HG03439 (cell line): Measurements from ENCODE around the gene HDHD5.

Source experiments
- ATAC-seq: cut with Tn5 transposase; IDR thresholded peaks from one replicate; pipeline ENCODE4 v1.9.1; 2021; ENCODE audit warnings: mild to moderate bottlenecking, moderate library complexity; ENCODE audit not compliant: unreplicated experiment

HDHD5 gene

GRCh38 chr22:17108256-17109112 is 50.6 kb downstream of the HDHD5 start:
- no peak for ATAC-seq

GRCh38 chr22:17107547-17107810 is 51.6 kb downstream of the HDHD5 start:
- ATAC-seq = no peak

DNA sequence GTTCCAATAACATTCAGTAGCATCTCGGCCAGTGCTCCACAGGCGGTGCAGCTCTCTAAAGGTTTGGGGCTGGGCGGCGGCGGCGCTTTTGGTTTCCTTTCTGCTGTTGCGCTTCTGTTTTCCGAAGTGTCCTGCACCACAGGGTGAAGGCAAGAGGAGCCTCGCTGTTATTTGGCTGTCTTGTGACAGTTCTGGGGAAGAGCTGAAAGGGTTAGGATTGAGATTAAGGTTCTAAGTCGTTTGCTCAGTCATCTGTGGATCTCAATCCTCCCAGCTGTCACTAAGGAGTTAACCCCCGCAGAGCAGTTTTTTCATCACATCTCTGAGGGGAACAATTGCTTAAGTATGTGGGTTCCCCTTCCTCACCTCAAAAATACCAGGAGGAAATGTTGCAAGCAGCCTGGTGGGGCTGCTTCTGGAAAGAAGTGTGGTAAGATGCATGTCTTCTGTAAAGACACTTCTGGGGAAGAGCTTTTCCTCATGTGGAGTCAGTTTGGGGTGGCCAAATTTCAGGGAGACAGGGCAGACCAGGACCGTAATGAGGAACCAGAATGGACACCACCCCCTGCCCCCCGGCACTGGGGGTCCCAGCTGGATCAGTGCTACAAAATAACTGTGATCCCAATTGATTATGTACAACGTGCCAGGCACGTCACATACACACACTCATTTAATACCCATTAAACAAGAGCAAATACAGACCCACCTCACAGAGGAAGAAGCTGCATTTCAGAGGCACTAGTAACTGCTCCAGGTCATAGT is 52.1 kb downstream of the HDHD5 start:
- no peak for ATAC-seq

DNA sequence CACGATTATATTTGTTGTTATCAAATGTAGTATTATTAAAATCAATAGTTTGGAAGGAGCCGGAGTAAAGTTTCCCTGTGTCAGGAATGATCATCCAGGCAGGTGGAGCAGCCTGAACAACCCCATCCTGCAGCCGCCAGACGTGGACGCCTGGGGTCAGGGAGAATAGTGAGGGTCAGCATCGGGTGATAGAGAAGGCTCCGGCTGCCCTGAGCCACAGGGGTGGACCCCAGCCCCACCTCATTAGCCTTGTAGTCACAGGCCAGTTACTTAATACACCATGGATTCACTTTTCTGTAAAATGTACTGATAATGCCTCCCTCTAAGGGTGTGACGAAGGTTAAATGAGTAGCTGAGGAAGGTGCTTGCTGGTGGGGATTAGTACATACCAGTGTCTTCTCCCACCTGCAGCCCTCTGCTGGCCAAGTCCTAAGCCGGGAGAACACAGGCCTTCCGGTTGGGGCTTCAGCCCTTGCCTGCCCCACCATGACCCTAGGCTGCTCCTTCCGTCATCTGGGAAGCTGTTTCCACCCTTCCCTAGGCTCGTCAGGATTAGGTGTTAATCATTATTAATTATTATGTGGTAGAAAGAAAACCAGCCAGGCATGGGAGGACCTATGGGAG is 52.8 kb downstream of the HDHD5 start:
- no peak for ATAC-seq

DNA sequence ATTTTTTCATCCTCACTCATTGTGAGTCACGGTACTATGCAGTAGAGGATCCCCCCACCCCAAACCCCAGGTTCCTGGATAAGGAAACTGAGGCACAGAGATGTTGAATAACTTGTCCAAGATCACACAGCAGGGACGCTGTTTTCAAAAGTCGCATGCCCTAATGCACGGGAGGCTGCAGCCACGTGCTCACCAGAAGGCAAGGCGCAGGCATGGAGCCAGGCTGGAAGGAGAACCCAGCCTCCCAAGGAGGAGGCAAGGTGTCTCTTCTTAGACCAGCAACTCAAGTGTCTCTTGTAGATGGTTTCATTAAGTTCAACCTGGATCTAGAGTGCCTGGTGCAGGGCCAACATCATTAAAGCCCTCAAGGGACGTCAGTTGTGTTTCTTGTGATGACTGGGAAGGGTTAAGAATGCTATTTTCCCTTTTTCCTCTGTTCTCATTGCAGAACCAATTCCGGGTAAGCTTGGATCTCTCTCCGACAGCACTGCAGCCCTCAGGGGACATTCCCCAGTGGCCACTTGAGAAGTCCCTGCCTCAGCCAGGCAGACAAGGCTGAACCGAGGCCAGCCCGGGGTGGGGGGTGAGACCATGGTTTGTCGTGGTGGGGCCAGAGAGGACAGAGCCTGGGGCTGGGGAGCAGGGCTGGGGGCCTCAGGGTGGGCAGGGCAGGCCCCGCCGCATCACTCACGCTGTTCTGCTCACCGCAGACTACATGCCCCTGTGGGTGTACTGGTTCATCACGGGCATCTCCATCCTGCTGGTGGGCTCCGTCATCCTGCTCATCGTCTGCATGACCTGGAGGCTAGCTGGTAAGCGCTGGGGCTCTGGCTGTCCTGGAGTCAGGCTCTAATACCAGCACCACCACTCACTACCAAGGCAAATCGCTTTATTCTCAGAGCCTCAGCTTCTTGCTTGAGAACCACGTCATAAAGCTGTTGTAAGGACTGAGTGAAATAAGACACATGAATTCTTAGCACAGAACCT is 53.6 kb downstream of the HDHD5 start:
- no peak for ATAC-seq

DNA sequence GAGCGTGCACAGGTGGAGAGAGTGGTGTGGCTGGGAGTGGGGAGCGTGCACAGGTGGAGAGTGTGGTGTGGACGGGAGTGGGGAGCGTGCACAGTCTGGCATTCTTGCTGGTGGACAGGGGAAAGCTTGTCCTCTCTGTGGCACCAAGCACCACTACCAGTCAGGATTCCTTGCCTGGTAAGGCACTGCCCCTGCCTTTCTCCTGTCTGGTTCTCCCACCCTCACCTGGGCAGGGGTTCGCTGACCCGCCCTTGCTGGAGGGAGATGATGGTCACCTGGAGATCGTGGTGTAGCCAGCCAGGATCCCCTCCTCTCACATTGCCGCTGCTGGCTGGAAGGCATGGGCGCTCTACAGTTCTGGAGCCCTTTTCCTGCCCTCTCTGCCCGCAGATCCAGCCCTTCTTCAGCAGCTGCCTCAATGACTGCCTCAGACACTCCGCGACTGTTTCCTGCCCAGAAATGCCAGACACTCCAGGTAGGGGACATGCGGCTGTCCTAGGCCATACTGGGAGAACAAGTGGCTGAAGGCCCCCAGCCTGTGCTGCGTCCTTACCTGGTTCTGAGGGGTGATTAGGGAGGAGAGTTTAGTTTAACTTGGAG is 54.6 kb downstream of the HDHD5 start:
- ATAC-seq = no peak

DNA sequence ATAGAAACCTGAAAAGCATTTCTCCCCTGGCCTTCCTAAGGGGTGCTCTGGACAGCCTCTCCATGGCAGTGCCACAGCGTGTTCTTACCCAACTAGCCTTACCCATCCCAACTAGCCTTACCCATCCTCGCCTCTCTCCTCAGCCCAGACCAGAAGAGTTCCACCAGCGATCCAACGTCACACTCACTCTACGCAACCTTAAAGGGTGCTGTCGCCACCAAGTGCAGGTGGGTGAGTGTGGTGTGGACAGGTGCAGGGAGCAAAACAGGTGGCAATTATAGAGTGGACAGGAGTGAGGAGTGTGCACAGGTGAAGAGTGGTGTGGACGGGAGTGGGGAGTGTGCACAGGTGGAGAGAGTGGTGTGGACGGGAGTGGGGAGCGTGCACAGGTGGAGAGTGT is 55.7 kb downstream of the HDHD5 start:
- ATAC-seq = no peak

DNA sequence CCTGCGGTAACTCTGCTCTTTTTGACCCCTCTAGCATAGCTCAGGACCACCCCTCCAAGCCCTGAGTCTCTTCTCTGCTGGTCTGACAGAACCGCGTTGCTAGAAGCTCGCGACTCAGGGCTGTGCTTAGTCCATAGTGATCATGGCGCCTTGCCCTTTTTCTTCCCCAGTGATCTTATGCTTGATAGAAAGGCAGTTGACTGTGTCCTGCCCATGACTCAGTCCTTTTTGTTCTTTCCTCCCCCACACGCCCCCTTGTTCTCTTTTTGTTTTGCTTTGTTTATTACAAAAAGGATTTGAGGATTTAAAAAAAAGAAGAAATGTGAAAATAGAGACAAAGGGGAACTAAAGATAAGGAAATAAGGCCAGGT is 56.8 kb downstream of the HDHD5 start:
- ATAC-seq = no peak

DNA sequence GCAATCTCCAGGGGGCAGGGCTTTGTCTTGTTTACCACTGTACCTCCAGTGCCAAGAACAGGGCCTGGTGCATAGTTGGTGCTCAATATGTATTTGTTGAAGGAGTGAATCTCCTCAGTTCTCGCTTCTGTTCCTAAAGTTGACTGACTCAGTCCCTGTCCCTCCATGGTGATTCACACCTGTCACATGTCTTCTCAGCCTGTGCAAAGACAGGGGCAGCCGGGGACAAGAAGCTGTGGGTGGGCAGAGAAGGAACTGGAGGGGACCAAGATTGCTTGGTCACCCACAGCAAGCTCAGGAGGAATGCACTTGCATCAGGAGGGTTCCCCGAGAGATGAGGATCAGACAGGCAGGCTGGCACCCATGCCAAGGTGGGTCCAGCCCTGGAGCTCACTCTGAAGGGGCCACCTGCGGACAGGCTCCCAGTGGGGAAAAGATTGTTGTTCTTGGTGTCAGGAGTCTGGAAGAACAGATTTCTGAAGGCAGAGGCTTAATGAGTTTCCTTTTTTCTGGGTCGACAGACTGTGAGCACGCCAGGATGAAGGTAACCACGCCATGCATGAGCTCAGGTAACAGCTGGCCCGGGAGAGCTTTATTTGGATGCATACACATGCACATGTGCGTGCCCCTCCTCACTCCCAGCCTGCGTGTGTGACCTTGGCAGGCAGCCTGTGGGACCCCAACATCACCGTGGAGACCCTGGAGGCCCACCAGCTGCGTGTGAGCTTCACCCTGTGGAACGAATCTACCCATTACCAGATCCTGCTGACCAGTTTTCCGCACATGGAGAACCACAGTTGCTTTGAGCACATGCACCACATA is 57.4 kb downstream of the HDHD5 start:
- no peak for ATAC-seq

- no peak for ATAC-seq
These were observed 58.5 kb downstream of the HDHD5 start for GRCh38 chr22:17100621-17101020.

DNA sequence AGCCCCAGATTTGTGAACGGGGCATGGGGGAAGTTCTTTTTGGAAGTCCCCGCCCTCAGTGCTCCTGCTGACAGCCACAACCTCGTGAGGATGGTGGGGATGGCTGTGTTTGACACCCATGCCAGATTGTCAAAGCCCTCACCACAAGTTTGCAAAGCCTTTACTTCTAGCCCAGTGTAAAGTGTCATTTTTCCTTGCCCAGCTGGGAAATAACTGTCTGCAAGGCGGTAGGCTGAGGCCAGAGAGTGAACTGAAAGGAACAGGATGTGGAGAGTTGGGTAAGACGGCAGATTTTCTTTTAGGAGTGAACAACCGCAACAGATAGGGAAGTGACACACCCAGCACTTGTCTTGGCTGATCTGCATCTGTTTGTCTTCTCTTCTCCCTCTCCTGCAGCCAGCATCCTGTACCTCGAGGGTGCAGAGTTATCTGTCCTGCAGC is 60.7 kb downstream of the HDHD5 start:
- no peak for ATAC-seq

DNA sequence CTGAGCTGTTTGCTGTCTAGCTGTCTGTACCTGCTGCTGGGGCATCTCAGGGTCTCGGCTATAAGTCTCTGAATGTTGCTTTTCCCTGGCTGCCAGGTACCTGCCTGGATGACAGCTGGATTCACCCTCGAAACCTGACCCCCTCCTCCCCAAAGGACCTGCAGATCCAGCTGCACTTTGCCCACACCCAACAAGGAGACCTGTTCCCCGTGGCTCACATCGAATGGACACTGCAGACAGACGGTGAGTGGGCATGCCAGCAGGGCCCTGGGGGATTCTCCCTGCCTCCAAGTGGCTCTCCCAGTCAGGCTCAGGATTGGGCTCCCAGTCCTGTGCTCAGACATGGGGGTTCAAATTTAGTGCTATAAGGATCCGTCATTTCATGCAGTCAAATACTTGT is 61.4 kb downstream of the HDHD5 start:
- ATAC-seq = no peak

DNA sequence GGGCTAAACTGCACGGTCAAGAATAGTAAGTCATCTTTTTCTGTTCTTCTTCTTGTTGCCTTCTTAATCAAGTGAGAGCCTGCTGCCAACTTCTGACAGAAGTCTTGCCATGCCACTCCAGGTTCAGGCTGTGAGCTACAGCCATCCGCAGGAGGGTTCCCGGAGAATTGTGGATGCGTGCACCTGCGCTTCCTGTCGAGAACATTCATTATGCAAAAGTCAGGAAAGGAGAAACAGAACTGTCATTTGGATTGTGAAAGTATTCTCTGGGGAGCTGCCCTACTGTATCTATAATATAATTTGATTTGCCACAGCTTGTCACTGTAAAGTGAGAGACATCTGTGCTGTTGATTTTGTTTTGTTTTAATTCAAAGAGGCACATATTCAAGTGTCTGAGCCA is 62.0 kb downstream of the HDHD5 start:
- ATAC-seq = no peak

DNA sequence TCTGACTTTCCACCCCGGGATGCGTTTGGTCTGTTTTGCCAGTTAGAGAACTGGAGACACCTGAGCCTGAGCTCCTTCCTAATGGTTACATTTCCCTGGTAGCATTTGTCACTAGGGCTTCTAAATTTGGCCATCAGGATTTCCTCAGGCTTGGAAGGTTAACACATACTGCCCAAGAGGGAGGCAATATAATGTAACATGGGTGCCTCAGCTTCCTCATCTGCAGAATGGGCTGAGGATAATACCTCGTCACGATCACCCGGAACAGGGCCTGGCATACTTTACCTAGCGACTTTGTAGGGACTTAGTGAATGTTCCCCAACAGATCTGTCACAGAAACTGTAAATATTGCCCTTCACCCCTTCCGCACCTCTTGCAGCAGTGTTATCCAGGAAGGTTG is 63.0 kb downstream of the HDHD5 start:
- ATAC-seq = no peak

DNA sequence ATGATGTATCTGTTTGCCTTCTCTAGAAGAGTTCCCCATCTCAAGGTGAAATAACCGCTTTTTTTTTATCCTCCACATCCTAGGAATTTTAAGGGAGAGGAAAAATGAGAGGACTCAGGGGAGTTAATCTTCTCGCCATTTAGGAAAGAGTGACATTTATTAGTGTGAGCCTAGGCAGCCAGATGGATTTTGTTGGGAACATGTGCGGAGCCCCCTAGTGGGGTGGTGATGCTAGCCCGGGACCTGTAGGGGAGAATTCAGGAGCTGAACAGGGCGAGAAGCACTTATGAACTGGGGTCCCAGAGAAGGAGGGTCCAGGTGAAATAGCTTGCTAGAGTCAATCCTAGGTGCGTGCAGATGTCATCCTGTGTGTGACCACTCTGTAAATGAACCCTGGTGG is 63.5 kb downstream of the HDHD5 start:
- no peak for ATAC-seq

GRCh38 chr22:17093081-17093480 is 66.0 kb downstream of the HDHD5 start:
- ATAC-seq = no peak

GRCh38 chr22:17091851-17092250 is 67.2 kb downstream of the HDHD5 start:
- ATAC-seq = no peak

GRCh38 chr22:17090550-17090949 is 68.5 kb downstream of the HDHD5 start:
- ATAC-seq = no peak
